HG03139 (cell line): ENCODE data around the gene CHST8.

Experiments used
- ATAC-seq: cut with Tn5 transposase; IDR thresholded peaks from one replicate; pipeline ENCODE4 v1.9.1; 2021; ENCODE audit not compliant: unreplicated experiment

Gene CHST8

DNA sequence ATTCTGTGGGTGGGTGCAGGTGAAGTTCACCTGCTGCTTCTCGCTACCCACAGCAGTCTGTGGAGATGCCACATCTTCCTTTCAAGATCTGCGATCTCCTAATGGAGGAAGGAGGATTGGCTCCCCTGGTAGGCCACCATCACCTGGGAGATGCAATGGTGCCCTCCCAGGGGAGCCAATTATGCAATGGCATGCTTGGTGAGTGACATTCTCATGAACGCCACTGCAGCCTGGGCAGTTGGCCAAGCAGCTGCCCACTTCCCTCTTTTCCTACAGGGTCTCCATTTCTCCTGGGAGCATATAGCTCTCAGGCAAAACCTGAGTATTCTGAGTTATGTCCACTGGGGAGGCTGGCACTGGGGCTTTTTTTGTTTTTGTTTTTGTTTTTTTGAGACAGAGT is 91.4 kb downstream of the CHST8 start:
- no peak for ATAC-seq

GRCh38 chr19:33714149-33714548 is 92.4 kb downstream of the CHST8 start:
- no peak for ATAC-seq

DNA sequence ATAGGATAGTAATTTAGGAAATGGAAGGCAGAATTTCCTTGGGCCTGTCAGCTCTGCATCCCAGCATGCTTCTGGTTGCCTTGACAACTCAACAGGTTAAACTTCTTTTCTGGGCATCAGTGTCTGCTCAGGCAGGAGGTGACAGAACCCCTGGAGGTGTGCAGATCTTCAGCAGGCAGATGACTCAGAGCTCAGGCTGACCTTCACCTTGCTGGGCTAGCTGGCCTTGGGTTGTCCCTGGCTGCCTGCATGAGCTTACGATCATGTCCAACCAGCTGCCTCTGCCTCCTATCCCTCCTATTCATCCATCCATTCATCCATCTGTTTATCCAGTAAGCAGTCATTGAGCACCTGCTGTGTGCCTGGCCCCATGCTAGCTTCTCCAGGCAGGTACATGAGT is 93.7 kb downstream of the CHST8 start:
- no peak for ATAC-seq

DNA sequence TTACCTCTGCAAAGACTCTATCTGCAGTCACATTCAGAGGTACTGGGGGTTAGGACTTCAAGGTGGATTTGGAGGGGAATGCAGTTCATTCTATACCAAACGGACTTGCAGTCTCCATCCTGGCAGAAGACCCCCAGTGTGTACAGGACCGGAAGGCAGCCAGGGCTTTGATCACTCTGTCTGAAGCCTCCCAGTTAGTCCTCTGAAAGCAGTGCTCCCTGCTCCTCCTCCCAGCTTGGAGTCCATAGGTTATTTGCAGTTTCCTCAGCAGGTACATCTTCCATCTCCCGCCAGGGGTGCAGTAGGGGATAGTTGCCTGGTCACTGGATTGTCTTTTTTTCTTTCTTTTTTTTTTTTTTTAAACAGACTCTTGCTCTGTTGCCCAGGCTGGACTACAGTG is 96.1 kb downstream of the CHST8 start:
- ATAC-seq, result no peak

DNA sequence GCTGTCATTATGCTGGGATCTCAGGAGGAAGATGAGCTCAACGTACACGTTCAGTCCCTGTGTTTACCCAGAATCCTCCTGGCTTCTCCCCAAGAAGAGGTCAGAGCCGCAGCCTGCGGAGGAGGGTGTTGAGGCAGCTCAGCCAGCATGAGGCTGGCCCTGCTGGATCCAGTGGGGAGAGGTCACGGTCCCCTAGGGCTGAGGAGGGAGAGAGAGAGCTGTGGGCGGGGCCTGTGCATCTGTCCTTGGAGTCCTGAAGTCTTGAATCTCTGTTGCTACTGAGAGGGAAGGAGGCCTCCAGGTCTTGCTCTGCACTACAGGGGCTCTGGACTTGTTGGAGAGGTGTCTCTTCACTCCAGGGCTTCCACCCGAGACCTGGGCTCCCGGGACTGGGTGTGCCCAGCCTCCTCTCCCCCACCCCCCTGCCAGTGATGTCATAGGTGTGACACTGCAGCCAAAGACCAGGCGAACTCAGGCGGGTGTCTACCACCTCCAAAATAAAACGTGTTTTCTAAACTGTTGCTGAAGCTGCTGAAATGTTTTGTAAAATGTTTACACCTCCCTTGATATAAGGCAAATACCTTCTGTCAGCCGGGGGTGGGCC is 97.0 kb downstream of the CHST8 start:
- no peak for ATAC-seq

GRCh38 chr19:33719366-33720154 is 97.8 kb downstream of the CHST8 start:
- ATAC-seq, result no peak

- no peak for ATAC-seq
Measured at GRCh38 chr19:33720155-33720493, 98.4 kb downstream of the CHST8 start.

DNA sequence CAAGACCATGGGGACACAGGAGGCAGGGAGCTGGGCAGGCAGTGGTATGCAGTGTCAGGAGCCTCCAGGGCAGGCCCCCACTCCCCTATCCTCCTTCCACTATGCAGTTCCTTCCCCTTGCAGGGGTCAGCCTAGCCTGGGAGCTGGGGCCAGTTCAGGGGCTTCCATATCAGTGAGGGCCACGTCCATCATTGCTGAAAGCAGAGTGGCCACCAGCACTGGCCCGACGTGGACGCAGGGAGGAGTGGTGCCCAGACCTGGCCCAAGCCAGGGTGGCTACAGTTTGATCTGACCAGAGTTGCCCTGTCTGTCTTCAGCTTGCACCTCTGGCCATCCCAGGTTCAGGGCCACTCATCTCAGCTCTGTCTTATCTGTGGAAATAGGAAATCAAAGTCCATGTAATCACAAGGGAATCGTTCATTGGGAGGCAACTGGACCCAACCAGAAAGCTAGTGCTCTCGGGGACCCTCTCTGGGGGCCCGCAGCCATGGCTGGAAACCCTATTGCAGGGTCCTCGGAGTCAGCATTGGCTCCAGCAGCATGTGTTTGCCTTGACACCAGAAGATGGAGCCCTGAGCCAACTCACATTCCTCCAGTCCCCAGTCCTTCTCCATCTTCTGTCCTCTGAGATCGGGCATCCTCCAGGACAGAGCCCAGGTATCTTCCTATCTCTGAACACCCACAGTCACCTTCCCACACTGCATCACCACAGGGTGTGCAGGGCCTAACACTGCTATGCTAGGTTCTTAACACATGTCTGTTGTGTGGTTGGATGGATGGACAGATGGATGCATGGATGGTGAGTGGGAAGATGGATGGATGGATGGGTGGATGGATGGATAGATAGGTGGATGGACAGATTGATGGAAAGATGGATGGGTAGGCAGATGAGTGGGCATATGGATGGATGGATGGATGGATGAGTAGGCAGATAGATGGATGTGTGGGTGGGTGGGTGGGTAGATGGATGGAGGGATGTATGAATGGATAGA is 99.2 kb downstream of the CHST8 start:
- no peak for ATAC-seq

DNA sequence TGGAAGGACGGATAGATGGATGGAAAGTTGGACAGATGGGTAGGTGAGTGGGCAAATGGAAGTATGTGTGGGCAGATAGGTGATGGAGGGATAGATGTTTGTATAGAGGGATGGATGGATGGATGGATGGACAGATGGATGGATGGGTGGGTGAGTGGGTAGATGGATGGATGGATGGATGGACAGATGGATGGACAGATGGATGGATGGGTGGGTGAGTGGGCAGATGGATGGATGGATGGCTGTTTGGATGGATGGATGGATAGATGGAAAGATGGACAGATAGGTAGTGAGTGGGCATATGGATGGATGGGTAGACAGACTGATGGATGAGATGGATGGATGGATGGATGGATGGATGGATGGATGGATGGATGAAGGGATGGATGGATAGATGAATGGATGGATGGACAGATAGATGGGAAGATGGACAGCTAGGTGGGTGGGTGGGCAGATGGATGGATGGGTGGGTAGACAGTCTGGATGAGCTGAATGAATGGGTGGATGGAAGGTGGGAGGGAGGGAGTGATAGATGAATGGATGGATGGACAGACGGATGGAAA is 100.1 kb downstream of the CHST8 start:
- no peak for ATAC-seq

DNA sequence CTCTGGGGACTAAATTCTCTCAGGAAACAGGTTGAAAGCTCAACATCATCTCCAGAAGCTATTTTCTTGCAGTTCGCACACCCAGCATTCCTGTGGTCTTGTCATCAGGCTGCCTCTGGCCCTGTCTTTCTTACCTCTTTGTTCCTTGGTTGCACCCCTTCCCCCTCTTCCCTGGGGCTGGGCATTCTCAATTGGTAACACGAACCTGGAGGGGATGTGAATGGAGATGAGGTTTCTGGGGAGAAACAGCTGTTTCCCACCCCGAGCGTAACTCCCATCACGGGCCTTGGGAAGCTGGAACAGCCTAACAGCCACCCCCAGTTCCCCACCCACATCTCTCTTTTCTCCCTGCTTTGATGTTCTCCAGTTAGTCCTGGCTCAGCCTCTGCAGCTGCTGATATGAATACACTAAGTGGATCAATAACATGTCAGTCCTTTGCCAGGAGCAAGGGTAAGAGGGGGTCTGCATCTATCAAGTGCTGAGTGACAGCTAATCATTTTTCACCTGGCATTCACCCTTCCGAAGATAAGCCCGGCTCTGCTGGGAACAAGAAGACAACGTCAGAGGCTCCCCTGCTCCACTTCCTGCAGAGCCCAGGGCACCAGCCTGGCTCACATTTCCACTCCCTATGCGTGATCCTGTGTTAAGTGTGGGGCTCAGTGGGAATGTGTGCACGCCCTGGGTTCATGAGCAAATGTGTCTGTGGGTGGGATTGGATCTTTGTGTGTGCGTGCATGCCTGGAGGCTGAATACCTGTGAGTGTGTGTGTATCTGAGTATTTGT is 100.9 kb downstream of the CHST8 start:
- ATAC-seq, result no peak

- ATAC-seq, result no peak
Measured at GRCh38 chr19:33723512-33723911, 101.8 kb downstream of the CHST8 start.

DNA sequence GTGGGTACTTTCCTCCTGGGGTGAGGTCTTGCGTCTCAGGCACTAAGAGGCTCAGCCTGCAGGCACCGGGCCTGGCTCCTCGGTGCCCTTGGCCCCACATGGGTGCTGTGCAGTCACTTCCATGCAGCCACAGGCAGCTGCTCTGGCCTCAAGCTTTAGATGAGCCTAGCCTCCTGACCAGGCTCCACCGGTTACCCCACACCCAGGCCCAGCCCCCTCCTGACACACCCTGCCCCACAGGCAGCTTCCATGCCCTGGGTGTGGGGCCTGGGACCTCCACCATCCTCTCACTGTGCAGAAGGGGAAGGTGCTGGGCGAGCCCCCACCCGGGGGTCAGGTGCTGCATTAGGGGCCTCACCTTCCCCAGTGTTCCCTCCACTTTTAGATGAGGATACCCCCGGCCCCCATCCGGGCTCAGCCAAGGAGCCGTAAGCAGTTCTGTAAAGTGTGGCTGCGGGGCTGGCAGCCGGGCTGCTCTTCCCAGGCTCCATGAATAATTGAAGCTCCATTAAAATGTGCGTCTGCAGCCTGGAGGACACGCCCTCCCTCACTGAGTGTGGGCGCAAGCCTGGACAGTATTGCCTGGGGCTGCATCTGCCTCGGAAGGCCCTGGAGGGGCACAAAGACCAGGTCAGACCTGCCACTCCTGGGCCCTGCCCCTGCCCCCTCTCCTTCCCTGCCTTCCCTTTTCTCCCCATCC is 102.4 kb downstream of the CHST8 start:
- ATAC-seq, result no peak

DNA sequence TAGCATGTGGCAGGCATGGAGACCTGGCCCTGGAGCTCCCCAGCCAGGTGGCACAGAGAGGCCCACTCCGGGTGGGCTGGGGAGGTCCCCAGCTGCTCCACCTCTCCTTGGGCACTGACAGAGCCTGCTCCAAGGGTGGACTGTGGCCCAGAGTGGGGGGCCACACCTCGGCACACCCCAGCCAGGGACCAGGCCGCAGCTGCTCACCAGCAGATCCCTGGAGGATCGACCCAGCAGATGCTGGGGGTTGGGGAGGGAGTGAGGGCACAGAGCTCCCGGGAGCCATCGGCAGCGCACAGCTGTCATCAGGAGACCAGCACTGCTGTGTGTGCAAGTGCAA is 102.9 kb downstream of the CHST8 start:
- no peak for ATAC-seq

DNA sequence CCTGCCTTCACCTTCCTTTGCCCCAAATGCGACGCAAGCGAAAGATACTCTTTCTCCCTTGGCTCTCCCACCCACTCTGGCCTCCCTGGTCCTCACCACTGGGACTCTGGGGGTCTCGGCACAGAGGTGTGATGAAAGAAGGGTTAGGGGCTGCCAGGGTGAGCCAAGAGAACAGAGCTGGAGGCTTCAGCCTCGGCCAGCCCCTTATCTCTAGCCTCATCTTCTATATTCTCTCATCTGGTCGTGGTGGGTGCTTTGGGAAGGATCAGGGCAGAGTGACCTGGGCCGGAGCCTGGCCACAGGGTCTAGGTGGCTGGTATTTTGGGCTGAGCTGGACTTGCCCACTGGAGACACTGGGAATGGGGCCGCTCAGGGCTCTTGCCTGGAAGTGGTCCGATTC is 103.8 kb downstream of the CHST8 start:
- no peak for ATAC-seq

DNA sequence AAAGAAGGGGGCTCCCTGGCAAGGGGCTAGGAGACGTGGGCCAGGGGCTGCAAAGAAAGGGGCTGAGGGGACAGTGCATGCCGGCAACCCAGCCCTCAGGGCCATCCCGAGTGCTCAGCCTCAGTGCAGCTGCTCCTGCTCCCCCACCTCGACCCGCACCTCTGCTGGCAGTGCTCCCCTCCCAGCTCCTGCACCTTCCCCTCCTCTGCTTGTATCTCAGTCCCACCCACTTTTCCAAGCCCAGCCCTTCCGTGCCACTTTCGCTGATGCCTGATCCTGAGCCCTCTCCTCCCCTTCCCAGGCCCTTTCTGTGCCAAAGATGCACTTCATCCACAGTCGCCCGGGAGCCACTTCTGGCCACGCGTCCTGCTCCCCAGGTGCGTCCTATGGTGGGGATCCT is 105.0 kb downstream of the CHST8 start:
- no peak for ATAC-seq

GRCh38 chr19:33727331-33727998 is 105.7 kb downstream of the CHST8 start:
- ATAC-seq, result no peak

DNA sequence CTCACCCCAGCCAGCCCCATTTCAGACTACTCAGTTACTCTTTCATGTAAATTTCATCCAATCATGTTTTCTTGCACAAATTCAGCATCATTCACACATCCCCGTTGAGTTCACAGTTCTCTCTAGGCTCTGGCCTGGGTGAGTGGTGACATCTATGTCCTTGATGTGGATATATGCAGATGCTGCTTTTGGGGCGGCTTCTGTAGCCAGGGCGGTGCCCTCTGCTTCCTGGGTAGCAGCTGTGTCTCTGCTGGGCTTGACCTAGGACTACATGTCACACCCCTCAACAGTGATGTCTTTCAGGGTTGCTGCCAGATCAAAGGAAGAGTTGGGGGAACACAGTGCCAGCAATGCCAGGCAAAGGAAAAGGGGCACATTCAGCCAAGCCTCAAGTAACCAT is 106.4 kb downstream of the CHST8 start:
- ATAC-seq, result no peak

- no peak for ATAC-seq
Measured at GRCh38 chr19:33730858-33731607, 109.3 kb downstream of the CHST8 start.

DNA sequence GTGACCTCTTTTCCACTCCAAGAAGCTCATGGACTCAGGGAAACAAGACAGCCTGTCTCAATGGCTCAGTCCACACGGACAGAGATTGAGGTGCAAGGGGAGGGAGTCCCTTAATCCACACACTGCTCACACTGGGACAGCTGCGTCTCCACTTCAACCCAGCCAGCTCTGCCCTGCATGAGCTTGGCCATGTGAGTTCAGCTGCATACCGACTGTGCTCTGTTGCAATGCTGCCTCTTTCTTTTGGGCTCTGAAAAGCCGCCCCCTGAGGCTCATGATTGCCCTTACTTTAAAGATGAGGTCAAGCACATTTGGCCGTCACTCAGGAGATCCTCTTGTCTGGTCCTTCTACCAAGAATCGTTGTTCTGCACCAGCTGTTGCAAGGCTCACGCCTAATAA is 110.1 kb downstream of the CHST8 start:
- ATAC-seq, result no peak
